Muscle layer of duodenum (tissue), 2 donors: ENCODE results near the gene LY6G6F.

Experiments
- H3K27ac ChIP-seq: one replicate; pipeline ENCODE4 v1.7.0; 2013; ENCODE audit warnings: mild to moderate bottlenecking, low read length
- H3K27me3 ChIP-seq: one replicate; pipeline ENCODE4 v1.7.0; 2013; ENCODE audit warnings: low read depth, mild to moderate bottlenecking, control low read depth, low read length
- H3K36me3 ChIP-seq, 2 donors: one replicate each; pipeline ENCODE4 v1.7.0; 2013; ENCODE audit warnings: low read length in 2 of 2, control low read depth in 1 of 2, mild to moderate bottlenecking in 1 of 2; ENCODE audit not compliant: insufficient read depth in 2 of 2, control insufficient read depth in 1 of 2
- H3K4me1 ChIP-seq, 2 donors: one replicate each; pipeline ENCODE4 v1.7.0; 2013; ENCODE audit warnings: low read length in 2 of 2, mild to moderate bottlenecking in 2 of 2, control low read depth in 1 of 2, moderate library complexity in 1 of 2; ENCODE audit not compliant: insufficient read depth in 2 of 2, control insufficient read depth in 1 of 2
- H3K4me3 ChIP-seq, 2 donors: one replicate each; pipeline ENCODE4 v1.7.0; 2013; ENCODE audit warnings: low read length in 2 of 2, low read depth in 1 of 2, mild to moderate bottlenecking in 1 of 2
- H3K9me3 ChIP-seq, 2 donors: one replicate each; pipeline ENCODE4 v1.7.0; 2013; ENCODE audit warnings: low read length in 2 of 2, control low read depth in 1 of 2, mild to moderate bottlenecking in 1 of 2; ENCODE audit not compliant: control insufficient read depth in 1 of 2
- donor health status: healthy.

The LY6G6F gene

DNA sequence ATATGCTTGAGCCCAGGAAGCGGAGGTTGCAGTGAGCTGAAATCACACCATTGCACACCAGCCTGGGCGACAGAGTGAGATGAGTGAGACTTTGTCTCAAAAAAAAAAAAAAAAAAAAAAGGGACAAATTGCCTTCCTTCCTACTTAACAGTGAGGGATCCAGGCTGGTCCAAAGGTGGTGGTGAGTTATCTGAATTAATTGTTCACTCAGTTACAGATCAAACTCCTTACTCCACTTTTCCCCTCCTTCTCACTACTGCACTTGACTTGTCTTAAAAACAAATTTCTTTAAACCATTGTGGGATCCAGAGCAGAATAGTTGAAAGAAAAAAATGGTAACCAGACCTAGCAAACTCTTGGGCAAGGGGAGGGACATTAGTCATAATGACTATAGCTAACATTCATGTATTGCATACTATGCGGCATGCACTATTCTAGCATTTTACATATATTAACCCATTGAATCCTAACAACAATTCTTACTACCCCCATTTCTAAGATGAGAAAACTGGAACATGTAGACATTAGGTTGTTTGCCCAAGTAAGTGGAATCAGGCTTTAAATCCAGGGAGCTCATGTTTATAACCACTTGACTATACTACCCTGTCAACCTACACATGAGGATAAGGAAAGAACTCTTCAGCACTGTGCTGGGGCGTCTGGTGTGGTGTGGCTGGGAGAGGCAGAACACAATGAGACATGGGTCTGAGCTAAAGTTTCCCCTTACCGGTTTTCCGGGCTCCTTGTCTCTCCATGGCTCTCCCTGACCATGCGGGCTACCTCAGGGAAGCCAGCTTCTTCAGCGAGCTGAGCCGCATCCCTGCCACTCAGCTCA, 43.3 kb upstream of the LY6G6F start:
- Histone ChIP-seq H3K4me3 (peak overlapping the region; percentile 83 to 94), H3K27ac (peak overlapping the region; percentile 98), H3K36me3 (peaks cover 17 to 33% of the 10 kb centered on the region in 2 donors), H3K27me3 (no peaks in the 10 kb centered on the region), H3K9me3 (no peaks in the 10 kb centered on the region), H3K4me1 (peaks cover 19 to 61% of the 10 kb centered on the region in 2 donors)

- Histone ChIP-seq H3K4me1 (peaks cover 12 to 53% of the 10 kb centered on the region in 2 donors), H3K27me3 (no peaks in the 10 kb centered on the region), H3K36me3 (peaks cover 25 to 41% of the 10 kb centered on the region in 2 donors), H3K9me3 (no peaks in the 10 kb centered on the region), H3K4me3 (peak overlapping the region; percentile 83 to 94), H3K27ac (peak overlapping the region; percentile 98)
Measured at GRCh38 chr6:31663961-31664789, 42.5 kb upstream of the LY6G6F start.

DNA sequence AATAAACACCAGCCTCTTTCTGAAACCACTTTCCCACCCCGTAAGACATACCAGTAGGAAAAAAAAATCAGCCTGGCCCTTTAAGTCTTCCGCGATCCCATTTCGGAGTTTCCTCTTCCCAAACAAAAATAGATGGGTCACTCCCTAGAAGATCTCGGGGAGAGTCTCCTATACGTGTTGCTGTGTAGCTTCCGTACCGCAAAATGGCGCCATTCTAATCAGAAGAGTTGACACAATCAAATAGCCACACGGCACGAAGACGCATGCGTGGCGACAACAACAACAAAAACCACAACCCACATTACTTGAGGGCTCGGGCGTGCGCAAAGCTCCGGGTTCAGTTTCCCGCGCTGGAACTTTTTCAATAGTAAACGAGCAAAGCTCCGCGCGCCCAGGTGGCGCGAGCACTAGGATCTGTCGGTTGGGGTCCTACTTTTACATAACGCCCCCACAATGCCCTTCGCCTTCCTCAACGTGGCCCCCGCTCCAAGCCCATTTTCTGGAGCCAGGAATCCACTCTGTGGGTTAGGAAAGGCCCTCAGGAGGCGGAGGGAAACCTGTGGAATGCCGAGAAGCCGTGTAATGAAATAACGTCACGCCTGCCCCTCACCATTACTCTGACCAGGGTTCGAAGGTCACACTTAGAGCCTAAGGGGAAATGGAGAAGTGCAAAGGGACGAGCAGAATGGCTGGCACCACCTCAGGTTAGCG, 41.7 kb upstream of the LY6G6F start, which contains the start of gene GPANK1:
Gene GPANK1 (minus strand): TSS at position 208 of the 711 bp plus-strand sequence. CDS start 519 bp downstream, outside the sequence.
- H3K36me3 ChIP-seq = peaks cover 32 to 49% of the 10 kb centered on the region in 2 donors
- peak within 1 kb of the TSS; percentile 98 for H3K27ac ChIP-seq
- H3K4me3 ChIP-seq = peak within 1 kb of the TSS; percentile 83 to 94
- H3K4me1 ChIP-seq = peaks cover 6 to 45% of the 10 kb centered on the region in 2 donors
- no peaks in the 10 kb centered on the region for H3K9me3 ChIP-seq
- H3K27me3 ChIP-seq = no peaks in the 10 kb centered on the region

DNA sequence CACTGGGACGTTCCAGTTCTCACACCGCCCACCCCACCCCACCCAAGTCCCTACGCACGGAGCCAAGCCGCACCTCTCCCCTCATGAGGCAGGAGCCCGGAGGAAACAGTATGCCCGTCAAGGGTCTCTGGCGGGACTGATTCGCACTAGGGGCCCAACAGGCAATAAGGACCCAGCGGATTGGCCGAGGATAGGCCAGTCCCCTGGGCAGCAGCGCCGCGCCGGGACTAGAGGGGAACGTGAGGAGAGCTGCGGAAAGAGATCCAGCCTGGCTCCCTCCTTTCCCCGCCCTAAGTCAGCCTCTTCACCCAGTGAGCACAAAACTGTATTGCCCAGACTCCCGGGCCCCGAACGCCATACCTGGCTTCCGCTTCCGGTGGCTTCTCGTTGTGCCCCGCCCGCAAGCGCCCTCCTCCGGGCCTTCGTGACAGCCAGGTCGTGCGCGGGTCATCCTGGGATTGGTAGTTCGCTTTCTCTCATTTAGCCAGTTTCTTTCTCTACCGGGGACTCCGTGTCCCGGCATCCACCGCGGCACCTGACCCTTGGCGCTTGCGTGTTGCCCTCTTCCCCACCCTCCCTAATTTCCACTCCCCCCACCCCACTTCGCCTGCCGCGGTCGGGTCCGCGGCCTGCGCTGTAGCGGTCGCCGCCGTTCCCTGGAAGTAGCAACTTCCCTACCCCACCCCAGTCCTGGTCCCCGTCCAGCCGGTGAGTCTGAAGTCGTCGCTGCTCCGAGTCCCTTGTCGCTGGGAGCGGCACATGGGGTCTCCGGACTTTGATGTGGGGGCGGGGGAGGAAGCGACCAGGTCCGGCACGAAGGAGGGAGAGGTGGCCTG, 40.9 kb upstream of the LY6G6F start, which contains the start of gene CSNK2B:
Gene CSNK2B (plus strand): TSS at position 580 of the 836 bp plus-strand sequence. CDS start 752 bp downstream, outside the sequence.
- H3K4me3 ChIP-seq = peak within 1 kb of the TSS; percentile 83 to 94
- H3K4me1 ChIP-seq = peaks cover 6 to 44% of the 10 kb centered on the region in 2 donors
- peaks cover 39 to 56% of the 10 kb centered on the region in 2 donors for H3K36me3 ChIP-seq
- H3K9me3 ChIP-seq = no peaks in the 10 kb centered on the region
- peak within 1 kb of the TSS; percentile 98 for H3K27ac ChIP-seq
- H3K27me3 ChIP-seq = no peaks in the 10 kb centered on the region

- peaks cover 6 to 38% of the 10 kb centered on the region in 2 donors for H3K4me1 ChIP-seq
- H3K4me3 ChIP-seq = peak overlapping the region; percentile 83 to 94
- H3K9me3 ChIP-seq = no peaks in the 10 kb centered on the region
- H3K27ac ChIP-seq = peak overlapping the region; percentile 90
- peaks cover 45 to 63% of the 10 kb centered on the region in 2 donors for H3K36me3 ChIP-seq
- no peaks in the 10 kb centered on the region for H3K27me3 ChIP-seq
Measured at GRCh38 chr6:31666337-31666965, 40.2 kb upstream of the LY6G6F start.

- H3K4me1 ChIP-seq = peaks cover 0 to 16% of the 10 kb centered on the region in 2 donors
- peaks cover 48 to 70% of the 10 kb centered on the region in 2 donors for H3K36me3 ChIP-seq
- H3K9me3 ChIP-seq = no peaks in the 10 kb centered on the region
Measured at GRCh38 chr6:31669676-31670075, 37.0 kb upstream of the LY6G6F start, which contains the start of gene LY6G5B. Gene LY6G5B (plus strand): TSS chr6:31669976. CDS start chr6:31670951, 975 bp downstream.

DNA sequence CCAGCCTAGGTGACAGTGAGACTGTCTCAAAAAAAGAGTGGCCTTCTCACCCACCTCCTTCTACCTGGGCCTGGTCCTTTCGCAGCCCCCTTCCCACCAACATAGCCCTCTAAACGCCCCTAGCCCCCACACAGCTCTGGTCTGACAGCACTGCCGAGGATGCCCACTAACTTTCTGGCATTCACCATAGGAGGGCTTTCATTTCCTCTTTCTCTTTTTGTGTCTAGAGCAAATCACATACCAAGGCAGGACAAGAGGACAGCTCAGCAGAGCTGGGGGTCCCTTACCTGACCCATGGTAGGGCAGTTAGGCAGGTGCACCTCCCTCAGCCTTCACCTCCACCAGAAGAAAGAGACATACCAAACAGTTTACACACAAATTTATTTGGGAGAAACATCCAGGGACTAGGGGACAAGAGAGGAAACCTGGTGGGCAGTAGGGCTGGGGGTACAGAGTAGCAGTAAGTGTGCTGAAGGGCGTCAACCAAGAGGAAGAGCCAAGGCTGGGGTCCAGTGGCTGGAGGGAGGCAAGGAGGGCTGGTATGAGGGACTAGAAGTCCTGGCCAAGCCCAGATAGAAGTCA, 30.3 kb upstream of the LY6G6F start:
- Histone ChIP-seq H3K4me3 (no peak overlapping the region), H3K4me1 (peaks cover 0 to 6% of the 10 kb centered on the region in 2 donors), H3K36me3 (peaks cover 9 to 21% of the 10 kb centered on the region in 2 donors), H3K27me3 (no peaks in the 10 kb centered on the region), H3K27ac (no peak overlapping the region), H3K9me3 (no peaks in the 10 kb centered on the region)

More at GRCh38 chr6:31669676-31670075, 37.0 kb upstream of the LY6G6F start, which contains the start of gene LY6G5B:
- Histone ChIP-seq H3K4me3 (no peak within 1 kb of the TSS), H3K27ac (no peak within 1 kb of the TSS), H3K27me3 (no peaks in the 10 kb centered on the region)

DNA sequence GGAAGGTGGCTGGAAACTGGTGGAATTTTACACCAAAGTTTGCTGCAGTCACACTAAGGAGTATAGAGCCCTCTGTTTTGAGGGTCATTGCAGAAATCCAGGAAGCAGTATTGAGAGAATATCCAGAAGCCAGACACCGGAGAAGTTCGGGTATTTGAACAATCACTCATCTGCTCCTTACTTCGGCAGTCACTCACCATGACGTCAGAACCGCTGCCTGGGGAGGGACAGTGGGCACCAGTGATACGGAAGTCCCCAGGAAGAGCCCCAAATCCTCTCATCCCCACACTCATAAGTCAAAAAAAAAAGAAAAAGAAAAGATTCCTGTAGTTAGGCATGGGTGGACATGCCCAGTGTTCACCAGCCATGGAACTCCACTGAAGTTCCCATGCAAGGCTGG, 29.8 kb upstream of the LY6G6F start:
- Histone ChIP-seq H3K27ac (no peak overlapping the region), H3K4me3 (no peak overlapping the region), H3K36me3 (peaks cover 4 to 16% of the 10 kb centered on the region in 2 donors), H3K27me3 (no peaks in the 10 kb centered on the region), H3K4me1 (peaks cover 0 to 11% of the 10 kb centered on the region in 2 donors), H3K9me3 (no peaks in the 10 kb centered on the region)

DNA sequence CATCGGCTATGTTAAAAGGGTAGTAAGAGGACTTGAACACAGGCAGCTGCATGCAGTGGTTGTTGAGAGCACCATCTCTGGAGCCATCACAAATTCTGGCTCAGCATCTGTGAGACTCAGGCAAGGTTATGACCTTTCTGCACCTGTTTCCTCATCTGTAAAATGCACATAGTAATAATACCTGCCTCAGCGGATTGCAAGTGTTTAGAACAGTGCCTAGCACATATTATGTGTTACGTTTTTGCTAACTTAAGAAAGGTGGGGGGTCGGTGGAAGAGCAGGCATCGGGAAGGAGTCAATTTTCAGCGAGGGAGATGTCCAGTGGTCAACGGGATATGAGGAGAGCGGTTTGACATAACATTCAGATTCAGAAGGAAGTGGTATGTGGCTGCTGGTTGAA, 28.7 kb upstream of the LY6G6F start:
- Histone ChIP-seq H3K36me3 (peaks cover 0 to 5% of the 10 kb centered on the region in 2 donors), H3K27ac (no peak overlapping the region), H3K4me1 (peaks cover 0 to 11% of the 10 kb centered on the region in 2 donors), H3K27me3 (no peaks in the 10 kb centered on the region), H3K9me3 (no peaks in the 10 kb centered on the region), H3K4me3 (no peak overlapping the region)
